NCI-H2227 treated with DMSO at 0.1 percent for 48 hours (cell line): ENCODE data around the gene LDHAL6A.

ENCODE experiments used
- DNase-seq: peaks from one replicate; lab custom pipeline; 2025; lab: John Stamatoyannopoulos, UW

Gene LDHAL6A

DNA sequence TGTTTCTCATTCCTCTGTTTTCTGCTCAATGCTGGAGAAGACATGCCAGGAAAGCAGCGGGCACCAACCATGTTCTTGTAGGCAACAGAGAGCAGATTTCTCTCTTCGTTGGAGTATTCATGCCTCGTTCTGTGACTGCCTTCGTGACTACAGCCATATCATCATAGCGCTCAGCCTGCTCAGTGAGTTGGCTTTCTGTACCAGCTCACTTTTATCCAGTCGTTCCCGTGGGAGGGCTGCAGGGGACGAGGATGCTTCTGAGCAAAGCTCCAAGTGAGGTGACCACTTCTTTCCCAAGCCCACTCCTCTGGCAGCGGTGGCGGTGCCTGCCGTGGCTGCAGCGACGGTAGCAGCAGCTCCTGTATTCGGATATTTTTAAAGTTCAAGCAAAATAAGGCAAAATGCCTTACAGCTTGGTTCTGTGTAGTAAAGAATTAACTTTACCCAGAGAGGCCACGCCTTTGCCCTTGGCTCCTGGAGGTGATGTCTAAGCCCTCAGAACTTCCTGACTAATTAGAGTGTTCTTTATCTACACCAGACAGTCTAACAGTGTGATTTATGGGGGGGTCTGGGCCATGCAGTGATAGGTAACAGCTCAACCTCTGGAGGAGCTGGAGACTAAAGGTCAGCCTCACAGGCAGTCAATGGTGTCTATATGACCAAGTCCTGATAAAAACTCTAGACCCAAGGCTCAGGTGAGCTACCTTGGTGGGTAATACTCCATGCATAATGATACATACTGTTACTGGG, 35.3 kb downstream of the LDHAL6A start:
- DNase-seq = no peak

DNA sequence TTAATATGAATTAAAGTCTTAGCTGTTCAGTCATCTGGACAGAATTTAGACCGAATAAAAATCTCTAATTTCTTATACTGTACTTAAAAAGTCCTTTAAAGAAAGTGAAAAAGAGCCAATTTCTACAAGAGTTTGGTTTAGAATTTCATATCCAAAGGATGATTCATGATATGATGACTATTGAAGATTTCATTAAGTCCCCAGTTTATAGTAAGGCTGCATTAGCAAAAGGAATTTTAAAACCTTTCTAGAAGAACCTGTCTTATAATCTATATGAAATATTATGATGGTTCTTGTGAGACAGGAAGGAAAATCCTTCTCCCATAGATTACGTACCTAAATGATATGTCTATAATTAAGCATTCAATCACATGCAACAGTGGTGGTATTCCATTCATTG, 36.3 kb downstream of the LDHAL6A start:
- DNase-seq = no peak

- DNase-seq = no peak
These were observed 37.2 kb downstream of the LDHAL6A start for GRCh38 chr11:18492888-18493287.

- DNase-seq = no peak
These were observed 37.7 kb downstream of the LDHAL6A start for GRCh38 chr11:18493310-18493709.

GRCh38 chr11:18495271-18495670, 39.6 kb downstream of the LDHAL6A start:
- no peak for DNase-seq

DNA sequence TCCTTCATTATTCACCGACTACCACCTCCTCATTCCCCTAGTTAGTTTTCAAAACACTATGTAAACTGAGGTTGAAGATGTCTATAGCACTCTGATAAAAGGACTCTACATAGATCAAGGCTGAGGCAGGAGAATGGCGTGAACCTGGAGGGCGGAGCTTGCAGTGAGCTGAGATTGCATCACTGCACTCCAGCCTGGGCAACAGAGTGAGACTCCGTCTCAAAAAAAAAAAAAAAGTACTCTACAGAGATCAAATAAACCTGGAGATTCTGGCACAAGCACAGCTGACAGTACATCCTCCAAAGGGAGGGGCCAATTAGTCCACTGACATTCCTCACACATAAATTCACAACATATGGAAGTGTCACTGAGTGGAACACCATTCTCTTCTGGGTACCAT, 40.0 kb downstream of the LDHAL6A start:
- no peak for DNase-seq

GRCh38 chr11:18498039-18498438, 42.4 kb downstream of the LDHAL6A start:
- DNase-seq = no peak

- no peak for DNase-seq
These were observed 46.0 kb downstream of the LDHAL6A start for GRCh38 chr11:18501629-18502028.

DNA sequence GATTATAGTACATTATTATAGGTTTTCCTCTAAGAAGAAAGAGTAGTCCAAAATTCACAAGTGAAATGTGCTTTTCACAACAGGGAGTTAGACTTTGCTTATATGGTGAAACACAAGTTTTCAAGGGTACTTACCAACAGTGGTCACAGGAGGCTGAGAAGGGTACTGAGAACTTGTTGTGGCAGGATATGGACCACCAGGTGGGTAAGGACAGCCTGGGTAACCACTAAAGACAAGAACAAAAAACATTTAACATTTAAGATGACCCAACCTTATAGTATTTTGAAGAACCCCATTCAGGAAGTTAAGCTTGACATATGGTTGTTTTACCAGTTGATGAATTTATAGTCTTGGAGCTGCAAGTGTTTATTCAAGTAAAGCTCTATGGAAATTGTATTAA, 46.7 kb downstream of the LDHAL6A start:
- DNase-seq = no peak

DNA sequence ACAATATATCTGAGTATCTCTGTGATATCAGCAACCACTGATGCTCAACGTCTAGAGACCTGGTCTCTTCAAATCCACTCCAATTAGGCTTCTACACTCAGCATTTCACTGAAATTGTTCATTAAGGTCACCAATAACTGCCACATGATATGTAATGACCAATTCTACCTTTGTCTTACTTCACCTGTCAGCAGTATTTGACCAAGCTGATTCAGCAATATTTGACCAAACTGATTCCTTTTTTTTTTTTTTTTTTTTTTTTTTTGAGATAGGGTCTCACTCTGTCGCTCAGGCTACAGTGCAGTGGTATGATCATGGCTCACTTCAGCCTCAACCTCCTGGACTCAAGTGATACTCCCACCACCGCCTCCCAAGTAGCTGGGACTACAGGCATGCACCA, 65.5 kb downstream of the LDHAL6A start:
- DNase-seq = no peak

DNA sequence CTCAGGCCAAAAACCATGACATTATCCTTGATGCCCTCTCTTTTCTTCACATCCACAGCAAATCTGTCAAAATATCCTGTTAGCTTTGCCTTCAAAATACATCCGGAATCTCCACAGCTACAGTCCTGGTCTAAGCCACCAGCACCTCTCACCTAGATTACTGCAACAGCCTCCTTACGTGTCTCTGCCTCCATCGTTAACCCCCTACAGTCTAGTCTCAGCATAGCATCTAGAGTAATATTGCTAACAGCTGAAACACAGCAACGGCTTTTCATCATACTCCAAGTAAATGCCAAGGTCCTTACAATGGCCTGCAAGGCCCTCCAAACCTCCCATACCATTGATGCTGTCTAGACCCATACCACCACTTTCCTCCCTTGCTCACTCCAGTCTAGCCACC, 66.7 kb downstream of the LDHAL6A start:
- no peak for DNase-seq

DNA sequence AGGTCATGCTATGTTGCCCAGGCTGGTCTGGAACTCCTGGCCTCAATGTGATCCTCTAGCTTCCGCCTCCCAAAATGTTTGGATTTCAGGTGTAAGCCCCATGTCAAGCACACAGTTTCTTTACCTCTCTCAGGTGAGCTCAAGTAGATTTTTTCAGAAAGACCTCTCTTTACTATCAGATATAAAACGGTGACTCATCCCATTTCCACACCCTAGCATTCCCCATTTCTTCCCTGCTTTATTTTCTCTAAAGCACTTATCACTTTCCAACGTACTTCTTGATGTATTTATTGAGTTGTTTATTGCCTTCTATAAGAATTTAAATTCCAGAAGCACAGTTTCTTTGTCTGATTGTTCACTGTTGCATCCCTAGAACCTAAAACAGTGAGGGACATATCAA, 67.4 kb downstream of the LDHAL6A start:
- no peak for DNase-seq

GRCh38 chr11:18524248-18524647, 68.6 kb downstream of the LDHAL6A start:
- no peak for DNase-seq

GRCh38 chr11:18526130-18526520, 70.5 kb downstream of the LDHAL6A start:
- no peak for DNase-seq

GRCh38 chr11:18526521-18527296, 71.1 kb downstream of the LDHAL6A start, which contains the start of gene TSG101:
TSG101 (minus strand) TSS chr11:18526942; CDS start chr11:18526816, 126 bp downstream.
- peak; percentile 92 for DNase-seq

DNA sequence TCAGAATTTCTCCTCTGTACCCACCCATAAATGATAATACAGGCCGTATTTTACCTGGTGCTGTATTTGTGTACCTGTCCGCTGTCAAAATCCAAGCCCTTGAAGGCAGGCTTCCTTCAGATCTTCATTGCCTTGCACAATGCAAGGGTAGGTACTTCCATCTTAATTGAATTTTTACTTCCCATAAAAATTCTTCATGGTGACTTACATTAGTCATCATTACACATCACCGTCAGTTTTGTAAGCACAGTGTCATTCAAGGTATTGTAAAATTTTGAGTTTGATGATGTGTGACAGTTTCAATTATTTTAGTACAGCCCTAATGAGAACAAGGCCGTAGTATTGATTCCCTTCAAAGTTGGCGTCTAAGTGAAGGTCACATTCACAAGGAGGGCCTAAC, 71.9 kb downstream of the LDHAL6A start:
- DNase-seq = peak; percentile 43
